ENCODE data around the gene GPER1.

DNA sequence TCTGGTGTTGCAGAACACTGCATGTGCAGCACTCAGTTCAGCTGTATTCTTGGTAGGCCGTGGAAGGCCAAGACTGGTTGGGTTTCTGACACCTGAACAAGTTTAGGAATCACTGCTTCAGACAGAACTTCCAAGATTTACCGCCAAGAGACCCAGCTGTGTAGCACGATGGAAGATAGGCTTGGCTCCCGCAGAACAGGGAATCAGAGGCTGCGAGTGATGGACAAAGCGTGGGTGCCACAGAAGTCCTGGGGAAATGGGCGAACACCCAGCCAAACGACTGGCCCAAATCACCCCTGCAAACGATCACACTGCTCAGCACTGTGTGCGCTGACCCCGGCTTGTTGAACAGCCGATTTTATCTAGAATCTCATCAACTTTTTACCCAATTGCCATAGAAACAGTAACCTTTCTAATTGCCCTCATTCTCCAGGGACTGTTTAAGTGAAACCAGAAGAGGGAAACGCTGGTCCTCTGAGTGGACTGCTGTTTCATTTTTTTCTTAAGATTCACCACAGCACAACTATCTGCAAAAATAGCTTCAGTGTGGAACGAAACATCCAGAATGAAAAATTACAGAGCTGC lies 54.2 kb downstream of the GPER1 start:
- TF ChIP-seq POLR2A (IDR thresholded peaks at IDR 0.05; ENCODE audit: low read depth, low read length) (no peak), CTCF (IDR thresholded peaks at IDR 0.05; ENCODE audit: extremely low read depth in 1 of 2, insufficient read depth in 1 of 2, low read depth in 1 of 2, low read length in 2 of 2) (no peak), POLR2AphosphoS5 (IDR thresholded peaks at IDR 0.05; ENCODE audit: insufficient read depth, low read depth, low read length) (no peak), GATA2 (IDR thresholded peaks at IDR 0.05; ENCODE audit: insufficient read depth, insufficient read length, low read depth, low read length) (no peak), EZH2 (IDR thresholded peaks at IDR 0.05; ENCODE audit: borderline replicate concordance, low read depth, low read length, severe bottlenecking) (no peak), JUN (IDR thresholded peaks at IDR 0.05; ENCODE audit: borderline replicate concordance, insufficient read depth, insufficient read length, low read depth) (no peak), MYC (IDR thresholded peaks at IDR 0.05; ENCODE audit: low read depth, low read length) (no peak), FOS (IDR thresholded peaks at IDR 0.05; ENCODE audit: borderline replicate concordance, insufficient read depth, low read length) (no peak)
- TF ChIP-seq, protein P1, sequence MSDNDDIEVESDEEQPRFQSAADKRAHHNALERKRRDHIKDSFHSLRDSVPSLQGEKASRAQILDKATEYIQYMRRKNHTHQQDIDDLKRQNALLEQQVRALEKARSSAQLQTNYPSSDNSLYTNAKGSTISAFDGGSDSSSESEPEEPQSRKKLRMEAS (IDR thresholded peaks at IDR 0.05; ENCODE audit: insufficient read depth, insufficient read length): no peak
